GM18858 (cell line): Measurements from ENCODE around the gene LDB2.
"Not testable (repeated sequence)": the region's sequence is repeated elsewhere in the genome, so short reads cannot be mapped to it uniquely, and the experiment has no call there.

Source experiments
- ATAC-seq: cut with Tn5 transposase; IDR thresholded peaks from one replicate; pipeline ENCODE4 v1.9.1; 2021; ENCODE audit not compliant: unreplicated experiment

LDB2 gene

DNA sequence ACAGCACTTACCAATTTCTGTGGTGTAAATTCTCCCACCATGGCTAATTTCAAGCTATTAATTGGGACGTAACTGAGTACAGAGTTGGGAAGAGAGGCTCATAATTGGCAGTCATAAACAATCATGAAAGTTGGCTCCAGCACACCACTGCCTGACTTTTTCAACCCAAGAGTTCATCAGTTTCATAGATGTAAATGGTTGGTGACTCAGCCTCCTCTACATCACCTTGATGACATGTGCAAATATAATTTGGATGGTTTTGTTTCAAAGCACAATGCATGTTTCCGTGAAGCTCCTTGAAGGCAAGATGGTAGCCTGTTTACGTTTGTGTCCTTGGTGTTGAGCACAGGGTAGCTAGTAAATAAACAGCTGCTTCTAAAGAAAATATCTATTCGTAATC lies 235.1 kb downstream of the LDB2 start:
- ATAC-seq = no peak

DNA sequence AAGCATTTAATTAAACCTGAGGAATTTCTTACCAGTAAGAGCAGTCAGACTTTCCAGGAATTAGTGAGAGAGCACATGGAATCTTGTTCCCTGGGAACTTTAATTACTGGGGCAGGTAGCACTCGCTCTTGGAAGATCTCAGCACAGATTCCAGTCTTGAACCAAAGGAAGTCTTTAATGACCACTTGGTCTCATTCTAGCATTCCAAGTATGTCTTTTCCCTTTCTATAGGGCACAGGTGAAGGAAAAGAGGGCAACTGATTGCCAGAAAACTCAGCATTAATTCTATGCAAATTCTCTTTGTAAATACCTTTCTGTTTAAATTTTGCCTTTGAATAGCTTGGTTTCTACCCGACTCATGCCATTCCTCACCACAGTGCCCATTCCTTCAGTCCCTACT lies 236.6 kb downstream of the LDB2 start:
- no peak for ATAC-seq

DNA sequence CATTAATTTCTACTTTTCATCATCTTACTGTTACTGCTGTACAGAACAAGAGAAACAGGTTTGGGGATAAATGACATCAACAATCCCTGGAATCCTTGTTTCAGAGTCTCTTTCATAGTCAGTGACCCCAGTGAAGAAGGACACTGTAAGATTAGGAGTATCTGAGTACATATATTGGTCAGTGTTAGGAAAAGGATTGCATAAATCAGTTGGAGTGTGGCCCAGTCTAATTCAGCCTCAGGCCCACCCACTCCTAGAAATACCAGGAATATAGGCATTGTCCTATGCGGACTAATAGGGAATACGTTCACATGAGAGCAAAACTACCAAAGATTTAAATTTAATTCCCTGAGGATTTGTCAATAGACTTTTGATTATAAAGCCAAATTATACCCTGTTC lies 237.8 kb downstream of the LDB2 start:
- ATAC-seq = no peak

DNA sequence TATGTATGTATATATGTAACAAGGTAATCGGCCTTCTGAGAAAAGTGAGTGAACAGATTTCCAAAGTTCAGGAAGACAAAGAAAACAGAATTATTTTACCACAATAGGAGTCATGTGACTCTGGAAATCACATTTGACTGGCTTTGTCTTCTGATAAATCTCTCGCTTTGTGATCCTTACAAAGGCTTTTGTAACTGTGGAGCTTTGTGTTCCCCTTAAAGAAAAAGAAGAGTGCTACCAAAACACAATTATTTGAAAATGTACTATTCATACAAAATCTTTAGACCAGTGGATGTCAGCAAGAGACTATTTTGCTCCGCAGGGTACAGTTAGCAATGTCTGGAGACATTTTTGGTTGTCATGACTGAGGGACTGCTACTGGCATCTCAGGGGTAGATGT lies 238.8 kb downstream of the LDB2 start:
- ATAC-seq = no peak

DNA sequence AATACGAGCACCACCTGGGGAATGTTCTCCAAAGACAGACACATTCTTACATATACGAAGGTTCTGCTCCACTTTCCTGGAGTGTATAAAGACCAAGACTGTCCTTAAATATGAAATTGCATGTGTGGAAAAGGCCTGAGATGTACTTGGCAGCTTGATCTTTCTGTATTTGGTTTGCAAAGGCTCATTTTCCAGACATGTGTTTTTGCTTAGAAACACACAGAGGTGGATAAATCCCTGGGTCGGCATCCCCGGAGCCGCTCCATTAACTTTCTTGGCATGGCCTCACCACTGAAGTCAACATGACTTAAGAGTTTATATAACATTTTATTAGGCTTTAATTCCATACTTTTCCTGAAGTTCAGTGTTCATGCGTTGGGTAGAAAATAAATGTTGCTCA lies 239.4 kb downstream of the LDB2 start:
- no peak for ATAC-seq

DNA sequence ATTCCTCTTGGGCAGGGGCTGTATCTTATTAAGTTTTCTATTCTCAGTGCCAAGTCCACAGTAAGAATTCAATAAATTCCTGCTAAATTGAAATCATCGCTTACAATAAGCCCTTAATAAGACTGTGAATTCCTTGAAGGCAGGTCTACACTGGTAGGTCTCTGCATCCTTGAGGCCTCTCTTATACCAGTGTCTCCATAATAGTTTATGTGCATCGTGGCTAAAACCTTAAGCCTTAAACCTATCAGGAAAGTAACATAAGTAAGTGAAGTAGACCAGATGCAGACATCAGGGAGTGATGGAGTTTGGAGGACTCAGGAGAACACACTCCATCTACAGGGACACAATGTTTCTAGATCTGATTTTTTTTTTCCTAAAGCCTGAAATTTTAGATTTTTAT lies 240.3 kb downstream of the LDB2 start:
- ATAC-seq = no peak

DNA sequence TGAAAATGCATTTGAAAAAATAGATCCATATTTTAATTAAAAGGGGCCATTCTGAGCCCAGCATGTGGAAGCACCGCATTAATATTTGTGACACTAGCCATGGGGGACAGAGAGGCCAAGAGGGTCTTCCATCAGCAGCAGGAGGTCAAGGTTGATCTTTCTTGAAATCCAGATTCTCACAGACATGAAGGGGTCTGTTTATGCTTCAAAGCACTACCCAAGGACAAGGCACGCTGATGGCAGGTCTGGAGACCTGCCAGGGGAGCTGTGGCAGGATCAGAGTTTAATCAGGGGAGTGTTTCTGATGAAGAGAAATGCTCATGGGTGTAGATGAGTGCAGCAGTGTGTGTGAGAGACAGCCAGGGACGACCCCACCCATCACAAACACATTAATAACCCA lies 243.3 kb downstream of the LDB2 start:
- no peak for ATAC-seq

DNA sequence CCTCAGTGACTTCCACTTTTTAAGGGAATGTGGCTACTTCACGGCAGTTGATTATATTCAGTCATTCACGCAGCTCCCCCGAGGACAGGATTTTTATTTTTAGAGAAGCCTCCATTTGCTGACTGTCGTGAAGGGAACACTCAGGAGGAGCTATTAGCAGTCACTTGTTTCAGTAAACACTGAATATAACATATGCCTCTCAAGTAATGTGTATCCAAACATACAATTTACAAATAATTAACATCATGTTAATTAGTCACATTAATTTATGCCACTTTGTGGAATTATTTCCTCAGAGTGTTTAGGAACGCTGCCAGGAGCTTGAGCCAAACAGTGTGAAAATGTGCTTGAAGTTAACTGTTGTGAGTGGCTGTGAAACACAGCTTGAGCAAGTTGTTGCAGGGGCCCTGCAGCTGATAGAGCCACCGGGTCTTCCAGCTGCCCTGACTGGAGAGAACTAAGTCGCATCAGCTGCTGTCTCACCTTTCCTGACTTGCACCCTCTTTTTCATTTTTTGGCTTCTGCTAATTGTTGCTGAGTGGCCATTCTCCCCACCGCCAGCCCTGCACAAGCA lies 245.6 kb downstream of the LDB2 start:
- ATAC-seq = no peak

DNA sequence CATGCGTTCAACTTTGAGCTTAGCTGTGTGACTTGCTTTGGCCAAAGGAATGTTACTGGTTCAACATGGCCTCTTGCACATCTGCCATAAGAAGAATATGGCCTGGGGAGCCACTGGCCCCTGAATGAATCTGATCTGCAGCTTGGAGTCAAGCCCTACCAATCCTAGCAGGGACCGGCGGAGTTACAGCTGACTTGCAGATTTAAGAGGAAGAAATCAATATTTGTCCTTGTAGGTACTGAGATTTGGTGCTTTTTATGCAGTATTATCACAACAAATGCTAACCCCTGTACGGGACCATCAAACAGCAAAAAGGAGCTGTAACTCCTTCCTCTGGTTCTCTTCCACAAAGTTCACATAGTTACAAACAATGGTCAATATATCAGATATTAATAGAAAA lies 252.0 kb downstream of the LDB2 start:
- ATAC-seq = no peak

DNA sequence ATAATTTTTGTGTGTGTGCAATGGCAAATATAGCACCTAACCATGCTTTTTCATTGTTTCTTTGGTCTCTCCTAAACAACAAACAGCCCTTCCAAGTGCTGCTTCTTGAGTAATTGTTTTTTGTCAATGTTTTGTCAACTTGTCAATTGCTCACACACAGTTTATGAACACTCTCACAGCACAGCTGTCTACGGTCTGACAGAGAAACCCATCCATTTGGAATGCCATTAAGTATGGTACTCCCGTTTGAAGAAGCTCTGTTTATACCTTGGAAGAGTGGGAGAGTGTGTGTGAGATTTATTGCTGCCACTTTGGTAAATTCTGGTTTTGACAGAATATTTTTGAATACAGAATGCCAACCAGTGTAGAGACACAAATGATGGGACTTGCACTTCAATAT lies 254.6 kb downstream of the LDB2 start:
- ATAC-seq = no peak

DNA sequence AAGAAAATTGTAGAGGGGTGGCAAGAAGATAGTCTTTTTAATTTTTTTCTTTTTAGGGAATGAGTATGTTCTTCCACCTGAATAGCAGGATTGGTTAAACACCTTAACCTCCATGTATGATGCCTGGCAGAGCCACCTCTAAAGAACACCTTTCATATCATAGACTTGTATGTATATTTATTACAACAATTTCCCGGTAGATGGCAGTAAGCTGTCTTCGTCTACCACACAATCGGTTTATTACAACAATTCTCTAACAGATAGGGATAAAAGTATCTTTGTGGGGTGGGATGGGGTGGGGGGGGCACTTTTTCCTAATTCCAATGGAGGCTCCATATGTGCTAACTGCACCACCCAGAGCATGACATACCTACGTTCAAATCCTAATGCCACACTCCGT lies 255.5 kb downstream of the LDB2 start:
- no peak for ATAC-seq

DNA sequence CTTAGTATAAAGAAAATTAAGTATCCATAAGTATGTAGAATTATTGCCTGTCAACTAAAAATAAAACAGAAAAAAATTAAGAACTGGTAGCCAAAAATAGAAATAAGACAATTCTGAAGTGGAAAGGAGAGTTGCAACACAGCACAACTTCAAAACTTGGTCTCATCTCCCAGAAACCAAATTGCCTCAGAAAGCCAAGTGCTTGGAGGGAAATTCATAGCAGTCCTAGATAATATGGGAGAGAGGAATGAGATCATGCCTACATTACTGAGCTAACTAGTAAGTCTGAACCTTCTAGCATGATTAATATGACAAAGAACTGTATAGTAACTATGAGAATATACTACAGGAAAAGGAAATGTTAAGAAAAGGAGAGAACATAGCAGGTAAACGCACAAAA lies 256.5 kb downstream of the LDB2 start:
- ATAC-seq = no peak

DNA sequence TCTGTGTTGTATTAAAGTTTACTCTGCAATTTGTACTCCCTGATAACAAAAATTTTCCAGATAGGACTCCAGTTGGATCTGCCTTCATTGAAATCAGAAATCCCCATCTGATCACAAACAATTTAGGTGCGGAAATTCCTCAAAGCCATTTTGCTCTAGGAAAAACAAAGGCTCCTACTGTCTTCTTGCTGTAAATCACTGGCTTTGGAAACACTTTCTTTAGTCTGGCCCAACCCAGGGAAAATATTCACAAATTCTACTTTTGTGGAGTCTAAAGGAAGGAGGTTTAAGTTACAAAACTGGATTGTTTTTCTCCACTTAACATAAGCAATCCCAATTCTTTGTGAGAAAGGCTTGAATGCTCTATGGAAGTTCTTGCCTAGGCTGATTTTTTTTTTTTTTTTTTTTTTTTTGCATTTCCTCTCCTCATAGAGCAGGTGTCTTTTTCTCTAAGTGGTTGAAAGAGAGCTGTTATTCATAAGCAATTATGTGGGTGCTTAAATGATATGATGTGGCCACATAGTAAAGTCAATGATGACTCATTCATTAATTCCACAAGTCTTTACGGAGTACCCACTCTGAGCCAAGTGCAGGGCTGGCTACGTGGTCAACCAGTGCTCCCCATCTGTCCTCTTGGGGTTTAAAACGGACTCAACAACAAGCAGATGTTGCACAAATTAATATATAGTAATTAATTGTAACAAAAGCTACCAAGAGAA lies 261.4 kb downstream of the LDB2 start:
- no peak for ATAC-seq

DNA sequence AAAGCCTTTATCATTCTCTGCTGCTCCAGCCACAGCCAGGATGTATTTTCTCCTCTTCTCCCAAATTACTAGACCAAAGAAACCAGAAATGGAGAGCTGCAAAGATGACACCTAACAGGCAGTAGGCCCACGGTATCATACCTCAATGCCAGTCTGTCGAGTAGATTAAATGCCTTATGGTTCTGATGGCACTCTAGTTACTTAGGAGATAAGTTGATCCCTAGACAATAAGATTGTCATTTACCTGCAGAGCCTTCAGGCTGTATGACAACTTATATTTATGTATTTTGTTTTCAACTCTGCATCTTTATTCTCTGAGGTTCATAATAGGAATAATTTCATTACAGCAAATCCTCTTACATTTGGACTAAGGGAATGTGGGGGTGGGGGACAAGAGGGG lies 262.1 kb downstream of the LDB2 start:
- no peak for ATAC-seq

DNA sequence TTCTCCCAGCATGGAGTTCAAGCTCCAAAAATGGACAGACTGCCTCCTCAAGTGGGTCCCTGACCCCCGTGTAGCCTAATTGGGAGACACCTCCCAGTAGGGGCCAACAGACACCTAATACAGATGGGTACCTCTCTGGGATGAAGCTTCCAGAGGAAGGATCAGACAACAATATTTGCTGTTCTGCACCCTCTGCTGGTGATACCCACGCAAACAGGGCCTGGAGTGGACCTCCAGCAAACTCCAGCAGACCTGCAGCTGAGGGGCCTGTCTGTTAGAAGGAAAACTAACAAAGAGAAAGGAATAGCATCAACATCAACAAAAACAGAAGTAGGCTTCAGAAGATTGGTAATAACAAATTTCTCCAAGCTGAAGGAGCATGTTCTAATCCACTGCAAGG lies 269.2 kb downstream of the LDB2 start:
- ATAC-seq = not testable (repeated sequence)

DNA sequence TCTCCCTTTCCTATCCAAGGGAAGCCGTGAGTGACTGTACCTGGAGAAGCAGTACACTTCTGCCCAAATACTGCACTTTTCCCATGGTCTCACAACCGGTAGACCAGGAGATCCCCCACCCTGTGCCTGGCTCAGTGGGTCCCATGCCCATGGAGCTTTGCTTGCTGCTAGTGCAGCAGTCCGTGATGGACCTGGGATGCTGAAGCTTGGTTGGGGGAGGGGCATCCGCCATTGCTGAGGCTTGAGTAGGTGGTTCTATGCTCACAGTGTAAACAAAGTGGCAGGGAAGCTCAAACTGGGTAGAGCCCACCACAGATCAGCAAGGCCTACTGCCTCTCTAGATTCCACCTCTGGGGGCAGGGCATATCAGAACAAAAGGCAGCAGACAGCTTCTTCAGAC lies 269.6 kb downstream of the LDB2 start:
- ATAC-seq = not testable (repeated sequence)

DNA sequence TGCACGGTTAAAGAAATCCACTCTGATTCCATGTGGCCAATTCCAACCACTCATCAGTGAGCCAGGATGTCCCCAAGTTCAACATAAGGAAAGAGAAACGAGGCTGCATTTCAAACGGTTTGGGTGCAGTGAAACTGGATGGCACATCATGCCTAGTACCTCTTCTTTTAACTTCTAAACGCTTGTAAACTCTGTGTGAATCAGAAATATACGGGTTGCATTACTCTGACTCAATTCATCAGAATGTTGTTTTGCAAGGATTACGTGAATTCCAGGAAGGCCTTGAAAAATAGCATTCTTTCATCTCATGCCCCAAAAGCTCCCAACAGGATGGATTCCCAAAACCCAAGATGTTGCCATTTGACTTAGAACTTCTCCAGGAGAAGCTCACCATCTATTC lies 270.4 kb downstream of the LDB2 start:
- ATAC-seq = no peak

DNA sequence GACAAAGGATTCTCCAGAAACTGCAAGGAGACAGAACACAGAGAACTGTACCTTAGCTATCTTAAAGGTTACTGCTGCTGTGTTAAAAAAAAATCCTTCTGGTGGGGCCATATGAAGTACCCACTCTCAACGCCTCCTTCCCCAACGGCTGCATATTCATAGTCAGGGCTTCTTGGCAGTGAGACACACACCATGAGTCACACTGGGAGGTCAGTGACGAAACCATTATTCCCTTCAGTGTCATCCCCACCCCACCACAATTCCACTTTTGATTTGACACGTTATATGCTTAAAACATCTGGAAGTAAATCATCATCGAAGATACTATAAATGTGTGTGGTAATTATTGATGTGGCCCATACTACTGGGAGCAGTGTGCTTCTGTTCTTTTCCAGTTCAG lies 271.5 kb downstream of the LDB2 start:
- ATAC-seq = no peak

DNA sequence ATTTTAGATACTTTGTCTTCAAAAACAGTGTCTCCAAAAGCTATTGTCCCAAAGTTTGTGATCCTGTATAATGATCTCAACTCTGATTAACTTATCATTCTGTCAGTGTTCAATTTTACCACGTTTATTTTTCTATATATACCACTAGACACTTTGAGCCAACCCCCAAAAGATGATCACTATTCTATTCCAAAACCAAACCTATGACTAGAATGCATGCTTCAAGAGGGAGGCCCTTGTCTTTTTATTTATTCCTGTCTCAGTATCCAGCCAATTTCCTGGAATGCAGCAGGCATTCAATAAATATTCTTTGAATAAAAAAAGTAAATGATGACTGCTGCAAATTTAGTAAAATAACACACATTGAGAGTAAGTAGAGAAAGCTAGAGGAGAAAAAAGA lies 275.6 kb downstream of the LDB2 start:
- ATAC-seq = no peak

DNA sequence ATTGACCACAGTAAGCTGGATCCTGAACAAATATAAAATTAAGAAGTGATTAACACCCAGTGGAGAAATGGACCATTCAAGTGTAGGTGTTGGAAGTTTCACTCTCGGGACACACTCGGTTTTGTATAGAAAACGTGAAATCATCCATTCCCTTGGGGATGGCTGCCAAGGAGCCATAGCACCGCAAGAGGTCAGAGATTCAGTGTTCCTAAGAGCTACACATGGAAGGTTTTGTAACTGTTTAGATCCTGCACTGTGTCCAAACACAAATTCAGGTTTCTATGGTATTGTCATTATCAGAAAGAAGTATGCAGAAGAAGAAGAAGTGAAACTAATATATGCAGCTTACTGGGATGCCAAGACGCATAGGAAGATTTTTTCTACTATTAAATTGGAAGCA lies 281.0 kb downstream of the LDB2 start:
- no peak for ATAC-seq

DNA sequence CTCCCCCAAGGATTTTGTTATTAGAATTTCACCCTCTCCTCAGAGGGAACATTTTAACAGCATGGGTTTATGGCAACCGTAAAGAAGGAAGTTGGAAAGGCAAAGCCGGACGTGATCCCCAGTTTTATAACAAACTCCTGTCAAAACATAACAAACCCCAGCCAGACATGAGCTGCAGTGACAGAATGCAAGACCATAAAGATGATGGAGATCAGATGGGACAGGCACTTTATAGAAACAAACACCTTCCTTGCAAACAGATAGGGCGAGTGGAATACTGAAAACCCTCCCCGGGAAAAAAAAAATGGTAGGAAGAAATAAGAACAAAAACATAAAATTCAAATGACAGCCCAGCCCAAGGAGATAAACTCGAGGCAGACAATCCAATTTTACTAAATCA lies 281.4 kb downstream of the LDB2 start:
- no peak for ATAC-seq

DNA sequence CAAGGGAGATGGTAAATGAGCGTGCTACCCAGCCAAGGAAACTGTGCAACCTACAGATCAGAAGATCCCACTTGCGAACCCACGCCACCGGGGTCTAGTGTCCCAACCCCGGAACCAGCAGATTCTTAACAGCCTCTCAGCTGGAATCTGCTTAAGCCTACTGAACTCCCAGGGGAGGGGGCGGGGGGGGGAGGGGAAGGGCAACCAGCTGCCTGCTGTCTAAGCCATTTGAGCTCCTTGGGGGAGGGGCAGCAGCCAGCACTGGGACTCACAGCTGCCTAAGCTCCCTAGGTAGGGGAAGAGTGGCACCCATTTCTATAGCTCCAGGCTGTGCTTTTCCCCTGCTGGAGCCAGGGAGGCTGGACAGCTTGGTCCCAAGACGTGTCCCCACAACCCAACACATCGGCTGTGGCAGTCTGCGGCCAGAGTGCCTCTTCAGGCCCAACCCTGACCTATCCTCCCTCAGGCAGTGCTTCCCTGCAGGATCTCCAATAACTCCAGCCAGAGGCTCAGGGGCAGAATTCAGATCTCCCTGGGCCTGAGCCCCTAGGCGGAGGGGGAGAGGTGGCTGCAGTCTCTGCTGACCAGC lies 289.2 kb downstream of the LDB2 start:
- ATAC-seq = no peak

DNA sequence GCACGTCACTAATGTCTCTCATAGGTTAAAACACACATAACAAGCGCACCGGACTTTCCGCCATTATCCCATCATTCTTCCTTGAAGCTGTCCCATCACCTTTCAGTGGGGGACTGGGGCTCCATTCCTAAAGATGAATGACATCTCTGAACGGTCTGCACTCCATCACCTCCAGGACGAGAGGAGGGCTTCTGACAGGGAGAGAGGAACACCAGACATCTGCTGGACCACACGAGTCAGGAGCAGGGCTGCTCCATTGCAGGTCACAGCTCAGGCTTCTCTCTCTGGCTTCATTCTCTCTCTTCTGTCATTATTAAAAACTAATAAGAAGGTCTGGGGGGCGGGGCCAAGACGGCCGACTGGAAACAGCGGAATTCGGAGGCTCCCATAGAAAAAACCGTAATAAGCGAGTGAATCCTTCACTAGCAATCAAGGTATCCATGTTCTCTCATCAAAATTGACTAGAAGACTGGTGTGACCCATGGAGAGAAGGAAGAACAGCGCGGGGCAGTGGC lies 289.8 kb downstream of the LDB2 start:
- ATAC-seq = no peak
